GM12872 (cell line): ENCODE data around the gene KIAA1210.

Experiments
- TF ChIP-seq, protein P1 (sequence below): IDR thresholded peaks from 3 replicates; pipeline ENCODE4 v1.5.1; 2011; ENCODE audit warnings: low read depth, mild to moderate bottlenecking, low read length, moderate library complexity; ENCODE audit not compliant: insufficient read depth

Gene KIAA1210

GRCh38 chrX:119127650-119128049 is at the start of gene KIAA1210:
Gene KIAA1210, minus strand, starts transcription at chrX:119127812. Its CDS starts 4,170 bp downstream, at chrX:119123642.
- TF ChIP-seq, protein P1, sequence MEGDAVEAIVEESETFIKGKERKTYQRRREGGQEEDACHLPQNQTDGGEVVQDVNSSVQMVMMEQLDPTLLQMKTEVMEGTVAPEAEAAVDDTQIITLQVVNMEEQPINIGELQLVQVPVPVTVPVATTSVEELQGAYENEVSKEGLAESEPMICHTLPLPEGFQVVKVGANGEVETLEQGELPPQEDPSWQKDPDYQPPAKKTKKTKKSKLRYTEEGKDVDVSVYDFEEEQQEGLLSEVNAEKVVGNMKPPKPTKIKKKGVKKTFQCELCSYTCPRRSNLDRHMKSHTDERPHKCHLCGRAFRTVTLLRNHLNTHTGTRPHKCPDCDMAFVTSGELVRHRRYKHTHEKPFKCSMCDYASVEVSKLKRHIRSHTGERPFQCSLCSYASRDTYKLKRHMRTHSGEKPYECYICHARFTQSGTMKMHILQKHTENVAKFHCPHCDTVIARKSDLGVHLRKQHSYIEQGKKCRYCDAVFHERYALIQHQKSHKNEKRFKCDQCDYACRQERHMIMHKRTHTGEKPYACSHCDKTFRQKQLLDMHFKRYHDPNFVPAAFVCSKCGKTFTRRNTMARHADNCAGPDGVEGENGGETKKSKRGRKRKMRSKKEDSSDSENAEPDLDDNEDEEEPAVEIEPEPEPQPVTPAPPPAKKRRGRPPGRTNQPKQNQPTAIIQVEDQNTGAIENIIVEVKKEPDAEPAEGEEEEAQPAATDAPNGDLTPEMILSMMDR: no peak

- TF ChIP-seq, protein P1: no peak
Measured at GRCh38 chrX:119177278-119177677, 49.7 kb upstream of the KIAA1210 start.

- TF ChIP-seq, protein P1: no peak
Measured at GRCh38 chrX:119174900-119175299, 47.3 kb upstream of the KIAA1210 start.

GRCh38 chrX:119168104-119168503 is 40.5 kb upstream of the KIAA1210 start:
- TF ChIP-seq, protein P1: no peak

DNA sequence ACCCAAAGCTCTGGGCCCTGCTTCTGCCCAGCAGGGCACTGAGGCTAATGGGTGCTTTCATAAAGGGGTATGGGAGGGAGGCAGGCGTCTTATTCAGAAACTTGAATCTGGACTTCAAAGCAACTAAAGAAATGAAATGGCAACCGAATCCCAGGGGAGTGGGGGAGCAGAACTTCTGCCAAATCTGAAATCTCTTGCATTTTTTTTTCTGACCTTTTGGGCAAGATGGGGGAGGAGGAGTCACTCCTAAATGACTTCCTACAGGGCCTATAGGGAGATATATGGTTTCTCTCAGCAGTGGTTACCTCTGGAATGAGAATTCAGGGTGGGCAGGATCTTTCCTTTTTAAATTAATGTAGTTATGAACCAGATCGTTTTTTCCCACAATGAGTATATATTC is 30.6 kb upstream of the KIAA1210 start:
- TF ChIP-seq, protein P1: no peak

DNA sequence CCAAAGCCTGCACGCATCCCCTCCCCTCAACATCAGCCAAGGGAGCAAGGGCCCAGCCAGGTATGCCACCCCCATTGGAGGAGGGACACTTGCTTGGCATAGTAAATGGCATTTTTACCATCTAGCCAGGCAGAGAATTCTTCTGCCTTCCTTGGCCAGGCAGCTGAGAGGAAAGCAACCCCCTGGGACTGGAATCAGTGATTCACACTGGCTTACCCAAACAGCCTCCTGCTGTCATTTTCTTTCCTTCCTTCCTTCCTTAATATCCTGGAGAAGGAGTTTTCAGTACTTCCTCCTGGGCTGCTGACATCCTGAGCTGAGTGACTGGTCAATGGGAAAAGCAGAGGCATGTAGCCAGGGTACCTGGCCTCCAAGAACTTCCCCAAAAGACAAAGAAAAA is 28.6 kb upstream of the KIAA1210 start:
- TF ChIP-seq, protein P1: no peak

DNA sequence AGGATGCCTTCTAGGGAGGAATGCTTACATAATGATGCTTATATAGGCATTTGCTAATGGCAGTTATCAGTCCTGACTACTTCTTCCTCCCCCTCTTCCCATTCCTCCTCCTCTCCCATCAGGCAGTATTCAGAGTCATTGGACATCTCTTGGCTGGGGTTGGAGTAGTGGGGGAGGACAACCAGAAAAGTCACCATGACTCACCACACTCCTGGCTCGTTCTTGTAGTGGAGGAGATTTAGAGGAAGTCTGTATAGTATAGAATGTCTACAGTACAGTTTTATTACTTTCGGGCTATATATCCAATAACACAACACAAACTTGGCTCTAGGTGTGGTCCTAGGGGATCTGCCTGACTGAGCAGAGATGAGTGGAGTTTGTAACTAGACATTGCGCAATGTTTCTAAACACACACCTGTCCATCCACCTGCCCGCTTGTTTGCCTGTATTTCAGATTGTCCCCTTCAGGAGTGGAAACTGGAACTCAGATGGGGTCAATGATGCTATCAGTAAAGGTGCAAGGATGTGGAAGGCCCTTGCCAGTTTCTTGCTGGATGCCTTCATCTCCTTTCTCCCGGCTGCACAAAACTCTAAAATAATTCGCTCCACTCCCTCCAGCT is 27.9 kb upstream of the KIAA1210 start:
- TF ChIP-seq, protein P1: no peak
